Glutamatergic neuron (in vitro differentiated cells): Measurements from ENCODE around the gene MTFP1. TPM values are rescaled to one million over a fixed set of nuclear protein-coding genes. Genes with fewer than 3 reads are reported as not detected.

ENCODE experiments used
- DNase-seq: peaks from one replicate; pipeline ENCODE4 v3.0.0; 2022
- H3K27ac Mint-ChIP-seq: one replicate; pipeline ENCODE4 v1.8.0; 2020; ENCODE audit warnings: mild to moderate bottlenecking, mixed read lengths, inconsistent platforms; ENCODE audit not compliant: unreplicated experiment
- H3K27me3 Mint-ChIP-seq: one replicate; pipeline ENCODE4 v1.8.0; 2020; ENCODE audit warnings: mild to moderate bottlenecking, moderate library complexity, mixed read lengths, inconsistent platforms; ENCODE audit not compliant: unreplicated experiment
- H3K36me3 Mint-ChIP-seq: one replicate; pipeline ENCODE4 v1.8.0; 2020; ENCODE audit warnings: mild to moderate bottlenecking, mixed read lengths, inconsistent platforms; ENCODE audit not compliant: unreplicated experiment
- H3K4me1 Mint-ChIP-seq: one replicate; pipeline ENCODE4 v1.8.0; 2020; ENCODE audit warnings: mild to moderate bottlenecking, low read depth, mixed read lengths, inconsistent platforms; ENCODE audit not compliant: unreplicated experiment
- H3K4me3 Mint-ChIP-seq: one replicate; pipeline ENCODE4 v1.8.0; 2020; ENCODE audit warnings: mild to moderate bottlenecking, mixed read lengths, inconsistent platforms; ENCODE audit not compliant: unreplicated experiment
- H3K9me3 Mint-ChIP-seq: one replicate; pipeline ENCODE4 v1.8.0; 2020; ENCODE audit warnings: mild to moderate bottlenecking, moderate library complexity, mixed read lengths, inconsistent platforms; ENCODE audit not compliant: unreplicated experiment
- CTCF ChIP-seq: fragments of 200-600 bp; sonication (generic); IDR thresholded peaks from one replicate; pipeline ENCODE4 v1.5.0; 2021; ENCODE audit not compliant: partially characterized antibody, unreplicated experiment
- total RNA-seq: library from RNA; stranded (reverse); fragmentation: NEBNext Ultra II Directional; extraction: Animal tissue kit (Norgen Biotek cat#: 25700); gene quantifications from one replicate; pipeline ENCODE4 v1.2.1, GENCODE V29; 2021; ENCODE audit not compliant: unreplicated experiment

MTFP1 gene
- total RNA-seq, 1 donor from 2014 or later: 5.8 TPM

GRCh38 chr22:30432096-30432495 is 6.5 kb downstream of the MTFP1 start:
- DNase-seq: no peak
- H3K27ac Mint-ChIP-seq: no peak overlapping the region
- H3K9me3 Mint-ChIP-seq: peaks cover 5% of the 10 kb centered on the region
- H3K27me3 Mint-ChIP-seq: peaks cover 2% of the 10 kb centered on the region
- TF ChIP-seq CTCF: no peak
- H3K4me1 Mint-ChIP-seq: no peaks in the 10 kb centered on the region
- peaks cover 4% of the 10 kb centered on the region for H3K36me3 Mint-ChIP-seq
- H3K4me3 Mint-ChIP-seq: no peak overlapping the region

- Mint-ChIP-seq H3K9me3 (peaks cover 4% of the 10 kb centered on the region), H3K36me3 (peaks cover 4% of the 10 kb centered on the region), H3K27ac (no peak overlapping the region), H3K4me1 (no peaks in the 10 kb centered on the region), H3K4me3 (no peak overlapping the region), H3K27me3 (peaks cover 2% of the 10 kb centered on the region)
- DNase-seq: no peak
- TF ChIP-seq CTCF: no peak
Measured at GRCh38 chr22:30432520-30432919, 7.0 kb downstream of the MTFP1 start.

GRCh38 chr22:30433227-30433626 is 7.7 kb downstream of the MTFP1 start:
- H3K4me1 Mint-ChIP-seq: no peaks in the 10 kb centered on the region
- peaks cover 2% of the 10 kb centered on the region for H3K27me3 Mint-ChIP-seq
- peaks cover 4% of the 10 kb centered on the region for H3K36me3 Mint-ChIP-seq
- H3K4me3 Mint-ChIP-seq: no peak overlapping the region
- H3K9me3 Mint-ChIP-seq: peaks cover 5% of the 10 kb centered on the region
- H3K27ac Mint-ChIP-seq: no peak overlapping the region
- DNase-seq: no peak
- no peak for TF ChIP-seq CTCF

- Mint-ChIP-seq H3K27ac (no peak overlapping the region), H3K9me3 (peaks cover 5% of the 10 kb centered on the region), H3K4me3 (no peak overlapping the region), H3K27me3 (peaks cover 2% of the 10 kb centered on the region), H3K4me1 (no peaks in the 10 kb centered on the region), H3K36me3 (peaks cover 4% of the 10 kb centered on the region)
- TF ChIP-seq CTCF: no peak
- DNase-seq: no peak
Measured at GRCh38 chr22:30433773-30434172, 8.2 kb downstream of the MTFP1 start.

GRCh38 chr22:30434843-30435242 is 9.3 kb downstream of the MTFP1 start:
- peaks cover 2% of the 10 kb centered on the region for H3K27me3 Mint-ChIP-seq
- no peaks in the 10 kb centered on the region for H3K4me1 Mint-ChIP-seq
- peaks cover 5% of the 10 kb centered on the region for H3K9me3 Mint-ChIP-seq
- no peak for DNase-seq
- H3K4me3 Mint-ChIP-seq: no peak overlapping the region
- TF ChIP-seq CTCF: no peak
- peaks cover 4% of the 10 kb centered on the region for H3K36me3 Mint-ChIP-seq
- no peak overlapping the region for H3K27ac Mint-ChIP-seq
